Kidney tubule cell (primary cell): ENCODE measurements around the gene PCGF1.
A peak's percentile ranks its signal among the peaks of the same experiment; 100 is the strongest.

ENCODE experiments used
- DNase-seq: peaks from one replicate; pipeline ENCODE4 v3.0.0-alpha.2; 2018; ENCODE audit warnings: low spot score

Gene PCGF1

DNA sequence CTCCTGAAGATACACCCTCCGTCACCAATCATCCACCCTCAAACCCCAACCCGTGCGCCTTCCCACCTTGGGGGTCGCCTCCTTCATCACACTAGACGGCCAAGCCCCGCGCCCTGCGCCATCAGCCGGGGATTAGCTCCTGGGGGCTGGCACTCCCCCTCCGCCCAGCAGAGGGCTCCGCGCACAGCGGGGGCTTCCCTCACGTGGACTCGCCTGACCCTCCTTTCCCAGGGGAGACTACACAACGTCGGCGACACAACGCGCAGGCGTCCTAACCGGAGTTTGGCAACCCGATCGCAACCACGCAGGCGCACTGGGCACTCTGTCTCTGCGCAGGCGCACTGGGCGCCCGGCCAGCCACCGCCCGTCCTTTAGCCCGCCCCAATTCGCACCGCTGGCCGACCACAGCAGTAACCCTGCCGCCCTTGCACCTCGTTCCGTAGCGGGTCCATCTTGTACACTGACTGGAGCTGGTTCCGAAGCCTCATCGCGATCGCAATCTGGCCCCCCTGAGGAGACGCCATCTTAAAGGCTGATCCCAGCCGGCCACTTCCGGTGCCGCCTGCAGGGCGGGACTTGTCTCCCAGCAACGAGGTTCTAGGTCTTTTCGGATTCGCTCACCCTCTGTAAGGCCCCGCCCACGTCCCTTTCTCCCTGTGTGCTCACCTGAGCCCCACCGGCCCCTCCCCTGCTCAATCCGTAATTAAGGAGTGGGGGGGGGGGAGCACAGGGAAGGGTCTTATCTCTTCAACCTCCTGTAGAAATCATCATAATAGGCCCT, at the start of gene PCGF1:
Gene PCGF1, minus strand, starts transcription at position 551 of the 781 bp plus-strand sequence. Its CDS starts 27 bp downstream, at position 524.
- peak; percentile 98 for DNase-seq

DNA sequence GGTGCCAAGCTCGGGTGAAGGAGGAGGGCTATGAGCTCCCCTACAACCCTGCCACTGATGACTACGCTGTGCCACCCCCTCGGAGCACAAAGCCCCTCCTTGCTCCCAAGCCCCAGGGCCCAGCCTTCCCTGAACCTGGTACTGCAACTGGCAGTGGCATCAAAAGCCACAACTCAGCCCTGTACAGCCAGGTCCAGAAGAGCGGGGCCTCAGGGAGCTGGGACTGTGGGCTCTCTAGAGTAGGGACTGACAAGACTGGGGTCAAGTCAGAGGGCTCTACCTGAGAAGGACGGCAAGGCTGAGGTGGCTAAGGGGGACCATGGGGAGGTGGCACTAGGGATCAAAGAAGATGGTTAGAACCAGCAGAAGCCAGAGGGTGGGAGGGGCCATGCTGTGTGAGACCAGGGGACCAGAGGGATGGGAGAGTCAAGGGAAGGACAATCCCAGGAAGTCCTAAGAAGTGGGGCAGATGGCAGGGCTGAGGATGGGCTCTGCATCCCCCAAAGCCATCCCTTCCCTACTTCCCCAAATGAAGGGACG, 49.4 kb upstream of the PCGF1 start:
- no peak for DNase-seq

GRCh38 chr2:74556159-74556558, 48.7 kb upstream of the PCGF1 start:
- no peak for DNase-seq

DNA sequence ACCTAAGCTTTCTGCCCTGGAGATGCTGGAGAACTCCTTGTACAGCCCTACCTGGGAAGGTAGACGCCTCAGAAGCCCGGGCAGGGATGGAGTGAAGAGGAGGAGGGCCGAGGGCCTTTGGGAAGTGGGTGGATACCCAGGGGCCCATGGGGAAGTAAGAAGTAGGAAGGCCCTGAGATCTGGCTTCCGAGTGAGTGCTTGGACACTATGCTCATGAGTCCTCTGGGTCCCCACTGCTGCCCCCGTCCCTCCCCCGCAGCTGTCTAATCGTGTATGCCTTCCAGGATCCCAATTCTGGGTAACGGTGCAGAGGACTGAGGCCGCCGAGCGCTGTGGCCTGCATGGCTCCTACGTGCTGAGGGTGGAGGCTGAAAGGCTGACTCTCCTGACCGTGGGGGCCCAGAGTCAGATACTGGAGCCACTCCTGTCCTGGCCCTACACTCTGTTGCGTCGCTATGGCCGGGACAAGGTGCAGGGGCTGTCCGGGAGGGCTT, 48.2 kb upstream of the PCGF1 start:
- no peak for DNase-seq

GRCh38 chr2:74554820-74555531, 47.5 kb upstream of the PCGF1 start:
- DNase-seq: peak; percentile 66

DNA sequence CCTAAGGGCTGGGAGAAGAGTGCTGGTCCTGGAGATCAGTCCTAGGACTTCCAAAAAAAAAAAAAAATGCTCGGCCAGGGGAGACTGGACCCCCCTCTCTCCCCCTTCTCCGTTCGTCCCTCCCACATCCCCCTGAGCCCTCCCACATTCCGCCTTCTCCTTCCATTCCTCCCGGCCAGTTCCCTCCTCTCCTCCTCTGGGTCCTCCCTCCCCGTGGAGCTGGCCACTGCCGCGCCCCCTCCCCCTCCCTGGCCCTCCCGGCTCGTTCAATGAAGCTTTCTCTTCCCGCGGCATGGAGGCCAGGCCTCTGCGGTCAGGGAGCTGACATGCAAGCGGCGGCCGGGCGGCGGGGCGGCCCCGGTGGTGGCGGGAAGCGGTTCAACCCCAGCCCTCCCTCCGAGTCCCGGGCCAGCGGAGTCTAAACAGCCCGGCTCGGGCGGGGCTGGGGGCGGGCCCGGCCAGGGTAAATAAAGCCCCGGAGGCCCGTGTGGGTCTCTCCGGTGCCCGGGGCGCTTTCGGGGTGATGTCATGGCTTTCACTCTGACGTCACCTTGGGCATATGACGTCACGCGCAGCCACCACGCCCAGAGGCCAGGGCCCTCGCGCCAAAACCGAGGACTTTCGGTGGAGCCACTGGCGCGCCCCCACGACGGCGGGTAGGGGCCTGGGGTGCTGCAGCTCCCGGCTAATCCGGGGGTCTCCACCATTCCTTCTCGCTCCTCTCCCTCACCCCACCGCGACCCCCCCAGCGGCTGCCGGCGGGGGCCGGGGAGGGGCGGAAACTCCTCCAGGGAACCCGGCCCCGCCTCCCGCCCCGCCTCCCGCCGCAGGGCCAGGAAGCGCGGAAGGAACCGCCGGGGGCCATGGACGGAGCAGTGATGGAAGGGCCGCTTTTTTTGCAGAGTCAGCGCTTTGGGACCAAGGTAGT, 46.7 kb upstream of the PCGF1 start, which contains the start of the genes DOK1 and LOXL3:
Gene DOK1, plus strand, starts transcription at position 829 of the 928 bp plus-strand sequence. Its CDS starts 35 bp downstream, at position 864.
Gene LOXL3, minus strand, starts transcription at position 51 of the 928 bp plus-strand sequence. CDS start 1,308 bp downstream, outside the sequence.
- DNase-seq: peak; percentile 81

DNA sequence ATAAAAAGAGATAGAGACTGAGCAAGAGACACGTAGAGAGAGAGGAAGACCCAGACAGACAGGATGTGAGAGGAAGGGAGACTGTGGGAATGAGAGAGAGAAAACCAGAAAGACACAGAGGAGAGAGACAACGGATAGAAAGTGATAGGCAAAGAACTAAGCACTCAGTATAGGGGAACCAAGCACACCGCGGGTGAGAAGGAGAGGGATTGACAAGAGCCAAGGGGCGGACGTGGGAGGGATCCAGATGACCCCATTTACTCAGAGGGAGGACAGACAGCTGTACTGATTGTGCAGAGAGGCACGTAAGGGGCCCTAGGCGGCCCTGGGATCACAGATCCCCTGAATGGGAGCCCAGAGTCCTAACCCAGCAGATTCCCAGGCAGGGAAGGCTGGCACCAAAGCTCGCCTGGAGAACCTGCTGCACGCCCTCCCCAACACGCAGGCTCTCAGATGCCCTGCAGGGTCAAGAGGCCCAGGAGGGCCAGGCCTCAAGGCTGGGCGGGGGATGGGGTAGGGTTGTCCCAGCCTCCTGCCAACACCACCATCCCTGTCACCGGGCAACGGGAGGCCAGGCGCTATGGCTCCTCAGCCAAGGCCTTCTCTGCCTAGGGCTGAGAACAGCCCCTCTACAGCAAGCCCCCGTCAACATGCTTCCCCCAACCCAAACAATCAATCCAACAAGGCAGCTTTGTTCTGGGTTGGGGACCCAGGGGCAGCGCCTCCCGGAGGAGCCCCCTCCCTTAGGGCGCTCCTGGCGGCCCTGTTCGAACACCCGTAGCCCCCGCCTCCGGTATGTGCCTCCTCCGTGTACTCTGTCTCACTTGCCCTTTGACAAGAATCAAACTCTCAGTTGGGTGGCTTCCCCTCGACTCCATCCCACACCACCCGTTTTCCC, 45.7 kb upstream of the PCGF1 start:
- no peak for DNase-seq

DNA sequence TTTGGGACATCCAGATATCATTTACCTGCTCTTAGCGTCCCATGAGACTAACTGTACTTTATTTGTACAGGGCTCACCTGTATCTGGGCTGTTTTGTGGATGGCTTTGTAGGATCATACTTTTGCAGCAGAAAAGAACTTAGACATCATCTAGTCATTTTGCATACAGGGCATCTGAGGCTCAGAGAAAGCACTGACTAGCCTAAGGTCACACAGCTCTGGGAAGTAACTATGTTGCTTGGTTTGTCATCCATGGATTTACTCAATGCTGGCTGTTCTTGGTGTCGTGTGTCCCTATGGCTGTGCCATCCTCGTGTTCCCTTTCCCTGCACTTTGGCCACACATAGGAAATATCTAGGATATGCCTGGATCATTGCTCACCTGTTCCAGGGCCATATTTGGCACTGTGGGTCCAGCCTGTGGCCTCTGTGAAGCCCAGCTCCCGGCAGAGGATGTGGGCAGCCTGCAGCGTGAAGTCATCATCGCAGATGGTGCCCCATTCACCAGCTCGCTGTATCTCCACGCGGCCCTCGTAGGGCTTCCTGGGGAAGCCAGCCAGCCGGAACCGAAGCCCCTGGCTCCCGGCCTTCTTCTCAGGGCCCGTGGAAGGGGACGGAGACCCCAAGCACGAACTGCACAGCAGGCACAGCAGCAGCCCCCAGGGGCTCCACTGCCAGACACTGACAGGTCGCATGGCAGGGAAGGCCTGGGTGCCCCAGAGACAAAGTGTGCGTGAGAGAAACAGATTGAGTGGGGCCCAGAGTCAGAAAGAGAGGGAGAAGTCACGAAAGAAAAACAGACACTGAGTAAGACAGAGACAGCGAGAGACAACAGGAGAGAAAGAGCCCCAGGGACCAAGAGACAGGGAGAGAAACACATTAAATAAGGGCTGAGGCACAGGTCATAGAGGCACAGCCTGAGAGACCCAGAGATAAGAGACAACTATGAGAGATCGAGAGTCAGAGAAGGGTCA, 44.7 kb upstream of the PCGF1 start:
- DNase-seq: no peak

- DNase-seq: no peak
Measured at GRCh38 chr2:74551530-74551929, 44.0 kb upstream of the PCGF1 start.

DNA sequence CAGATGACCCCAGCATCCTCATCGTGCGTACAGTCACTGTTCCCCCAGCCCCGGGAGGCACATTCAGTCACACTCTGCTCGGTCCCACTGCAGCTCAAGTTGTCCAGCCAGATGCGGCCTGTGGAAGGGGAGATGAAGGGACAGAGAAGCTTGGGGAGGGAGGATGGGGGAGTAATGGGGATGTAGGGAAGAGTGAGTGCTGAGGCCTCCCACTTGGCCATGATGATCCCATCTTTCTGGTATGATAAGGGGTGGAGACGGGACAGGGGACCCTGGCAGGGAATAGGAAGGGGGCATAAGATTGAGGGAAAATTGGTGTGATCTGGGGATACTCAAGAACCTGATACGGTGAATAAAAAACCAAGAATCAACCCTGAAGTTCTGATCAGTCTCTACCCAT, 42.7 kb upstream of the PCGF1 start:
- DNase-seq: no peak

DNA sequence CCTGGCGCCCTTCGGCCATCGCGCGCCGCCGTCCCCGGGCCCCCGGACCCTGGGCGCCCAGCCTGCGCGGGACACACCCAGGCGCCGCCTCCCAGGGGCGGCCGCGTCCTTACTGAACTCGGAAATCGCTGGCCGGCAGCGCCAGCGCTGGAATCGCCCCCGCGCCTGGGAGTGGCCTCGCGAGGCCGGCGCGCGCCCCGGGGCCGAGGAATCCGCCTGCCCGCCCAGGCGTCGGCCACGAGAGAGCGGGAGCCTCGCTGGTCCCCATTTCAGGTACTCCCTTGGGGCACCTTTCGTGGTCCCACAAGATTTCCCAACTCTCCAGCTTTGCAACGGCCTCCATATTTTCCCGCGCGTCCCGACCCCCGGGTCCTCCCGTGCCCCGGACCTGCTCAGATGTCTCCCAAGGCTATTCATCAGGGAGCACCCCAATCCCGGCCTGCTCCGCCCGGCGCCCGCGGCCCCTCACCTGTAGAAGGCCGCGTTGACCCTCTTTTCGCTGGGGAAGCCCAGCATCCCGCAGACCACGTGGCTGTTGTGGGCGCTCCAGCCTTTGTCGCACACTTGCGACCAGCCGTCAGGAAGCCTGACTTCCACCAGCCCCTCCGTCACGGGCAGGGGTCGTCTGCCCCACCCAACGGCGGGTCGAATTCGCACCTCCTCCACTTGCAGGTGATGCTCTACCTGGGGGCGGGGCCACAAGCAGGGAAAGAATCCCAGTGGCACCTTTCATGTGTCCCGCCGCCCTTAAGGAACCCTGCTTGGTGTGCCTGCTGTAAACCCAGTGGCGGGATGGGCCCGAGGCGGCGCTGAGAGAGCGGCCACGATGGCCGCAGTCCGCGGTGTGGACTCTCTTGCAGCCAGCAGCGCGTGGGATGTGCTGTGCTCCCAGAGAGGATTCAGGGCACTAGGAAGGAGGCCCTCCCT, 41.7 kb upstream of the PCGF1 start:
- DNase-seq: peak; percentile 58

- no peak for DNase-seq
Measured at GRCh38 chr2:74548285-74548899, 40.9 kb upstream of the PCGF1 start.

GRCh38 chr2:74546004-74546403, 38.5 kb upstream of the PCGF1 start:
- DNase-seq: no peak

DNA sequence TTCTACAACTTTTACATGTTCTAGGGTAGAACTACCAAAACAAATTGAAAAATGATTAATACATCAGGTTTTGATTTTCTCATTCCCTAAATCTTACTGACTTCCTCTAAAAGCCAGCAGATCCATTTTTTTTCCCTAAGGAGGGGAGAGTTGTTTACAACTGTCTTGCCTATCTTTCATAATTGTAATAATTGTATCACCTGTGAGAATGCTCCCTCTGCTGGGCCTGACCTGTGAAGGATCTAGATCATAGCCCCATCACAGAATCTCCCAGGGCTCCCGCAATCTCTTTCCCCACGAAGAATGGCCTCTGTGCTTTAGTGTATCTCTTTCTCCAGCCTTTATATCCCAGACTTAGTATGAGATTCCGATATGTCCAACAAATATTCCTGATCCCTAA, 37.1 kb upstream of the PCGF1 start:
- DNase-seq: no peak

DNA sequence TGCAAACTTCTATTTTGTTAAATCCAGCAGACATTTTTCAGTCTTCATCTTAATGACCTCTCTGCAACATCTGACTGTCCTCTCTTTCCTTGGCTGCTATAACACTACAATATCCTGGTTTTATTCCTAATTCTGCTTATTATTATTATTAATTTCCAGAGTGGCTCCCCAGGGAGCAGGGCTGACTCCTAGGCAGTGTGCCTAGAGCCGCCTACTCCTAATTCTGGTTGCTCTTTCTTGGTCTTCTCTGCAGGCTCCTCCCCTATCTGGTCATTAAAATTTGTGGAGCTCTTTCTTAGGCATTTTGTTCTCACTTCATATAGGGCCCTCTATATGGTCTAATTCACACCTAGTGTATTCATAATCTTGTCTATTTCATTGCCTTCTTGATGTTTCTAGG, 35.5 kb upstream of the PCGF1 start:
- DNase-seq: no peak

DNA sequence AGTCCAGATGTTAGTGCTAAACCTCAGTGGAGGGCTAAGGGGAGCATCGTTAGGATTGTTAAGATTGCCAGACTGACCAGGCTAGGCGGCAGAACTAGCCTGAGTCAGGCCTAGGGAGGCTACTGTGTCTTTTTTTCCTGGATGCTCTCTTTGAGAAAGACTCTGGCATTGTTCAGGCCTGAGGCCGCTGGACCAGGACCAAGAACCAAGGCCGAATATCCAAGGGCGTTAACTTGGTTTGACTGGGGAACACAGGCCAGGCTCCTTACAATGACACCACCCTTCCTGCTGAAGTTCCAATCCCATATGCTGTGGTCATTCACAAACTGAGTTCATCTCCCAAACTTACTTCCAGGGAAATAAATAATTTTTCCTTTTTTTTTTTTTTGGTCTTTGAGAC, 32.8 kb upstream of the PCGF1 start:
- no peak for DNase-seq

DNA sequence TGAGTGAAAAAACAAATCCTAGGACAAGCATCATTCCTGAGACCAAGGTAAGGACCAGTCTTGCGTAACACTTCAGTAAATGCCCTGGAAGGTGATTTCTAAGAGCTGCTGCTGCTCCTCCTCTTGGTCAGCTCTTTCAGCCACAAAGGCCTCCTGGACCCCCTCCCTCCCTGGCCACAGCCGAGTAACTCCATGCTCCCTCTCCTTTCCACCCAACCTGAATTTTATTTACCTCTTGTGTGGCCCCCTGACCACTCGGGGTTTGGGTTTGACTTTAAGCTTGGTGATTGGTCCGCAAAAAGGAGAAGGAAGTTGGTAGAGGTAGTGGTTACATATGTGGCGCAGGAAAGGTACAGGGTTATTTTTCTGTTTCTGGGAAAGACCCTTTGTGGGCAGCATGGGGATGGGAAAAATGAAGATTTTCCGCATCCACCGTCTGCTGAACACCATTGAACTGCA, 31.4 kb upstream of the PCGF1 start:
- DNase-seq: no peak

DNA sequence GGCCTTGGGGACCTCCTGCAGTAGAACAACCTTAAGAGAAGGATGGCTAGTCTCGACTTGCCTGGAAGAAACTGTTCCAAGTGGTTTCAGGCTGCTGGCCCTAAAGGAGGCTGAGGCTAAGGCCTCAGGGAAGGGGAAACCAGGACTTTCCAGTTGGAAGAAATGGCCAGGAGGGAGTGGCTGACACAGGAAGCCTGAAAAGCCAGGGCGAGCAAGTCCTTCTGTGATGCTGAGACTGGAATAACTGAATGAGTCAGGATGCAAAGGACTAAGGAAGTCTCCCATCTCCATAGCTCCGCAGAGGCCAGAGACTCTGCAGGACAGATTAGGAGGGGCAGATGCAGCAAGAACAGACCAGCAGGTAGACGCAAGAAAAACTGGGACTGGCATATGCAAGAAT, 29.6 kb upstream of the PCGF1 start:
- DNase-seq: no peak
